RWPE2 (cell line): ENCODE data around the gene RNF148.

ENCODE experiments used
- ATAC-seq: fragments of 200-7000 bp; cut with Tn5 transposase; 3 replicates; pipeline ENCODE4 v1.9.1; 2021; ENCODE audit warnings: low read depth
- DNase-seq: peaks from one replicate; pipeline ENCODE4 v3.0.0-alpha.2; 2020; ENCODE audit warnings: low spot score
- H3K27ac ChIP-seq: fragments of 450-650 bp; 2 replicates; pipeline ENCODE4 v1.5.1; 2017; ENCODE audit warnings: mild to moderate bottlenecking; ENCODE audit not compliant: poor library complexity, severe bottlenecking
- H3K27me3 ChIP-seq: fragments of 250-450 bp; sonication (Bioruptor Pico); 2 replicates; pipeline ENCODE4 v1.5.1; 2021; ENCODE audit warnings: mild to moderate bottlenecking, moderate library complexity; ENCODE audit not compliant: insufficient read depth, poor library complexity, severe bottlenecking
- H3K36me3 ChIP-seq: fragments of 250-450 bp; sonication (Bioruptor Pico); 2 replicates; pipeline ENCODE4 v1.5.1; 2020; ENCODE audit warnings: low read depth, mild to moderate bottlenecking, moderate library complexity
- H3K4me1 ChIP-seq: fragments of 250-450 bp; sonication (Bioruptor Pico); 2 replicates; pipeline ENCODE4 v1.5.1; 2021; ENCODE audit warnings: mild to moderate bottlenecking, moderate library complexity; ENCODE audit not compliant: insufficient read depth, poor library complexity, severe bottlenecking
- H3K4me3 ChIP-seq: fragments of 250-450 bp; sonication (Bioruptor Pico); 2 replicates; pipeline ENCODE4 v1.5.1; 2021; ENCODE audit warnings: mild to moderate bottlenecking, moderate library complexity; ENCODE audit not compliant: severe bottlenecking
- H3K9me3 ChIP-seq: fragments of 250-450 bp; sonication (Bioruptor Pico); 2 replicates; pipeline ENCODE4 v1.5.1; 2021; ENCODE audit warnings: mild to moderate bottlenecking, moderate library complexity; ENCODE audit not compliant: severe bottlenecking
- TF ChIP-seq, protein P1 (sequence below): fragments of 450-650 bp; IDR thresholded peaks from one replicate; pipeline ENCODE4 v1.5.1; 2017; ENCODE audit warnings: mild to moderate bottlenecking, moderate library complexity; ENCODE audit not compliant: poor library complexity, severe bottlenecking

Gene RNF148, protein sequence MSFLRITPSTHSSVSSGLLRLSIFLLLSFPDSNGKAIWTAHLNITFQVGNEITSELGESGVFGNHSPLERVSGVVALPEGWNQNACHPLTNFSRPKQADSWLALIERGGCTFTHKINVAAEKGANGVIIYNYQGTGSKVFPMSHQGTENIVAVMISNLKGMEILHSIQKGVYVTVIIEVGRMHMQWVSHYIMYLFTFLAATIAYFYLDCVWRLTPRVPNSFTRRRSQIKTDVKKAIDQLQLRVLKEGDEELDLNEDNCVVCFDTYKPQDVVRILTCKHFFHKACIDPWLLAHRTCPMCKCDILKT

DNA sequence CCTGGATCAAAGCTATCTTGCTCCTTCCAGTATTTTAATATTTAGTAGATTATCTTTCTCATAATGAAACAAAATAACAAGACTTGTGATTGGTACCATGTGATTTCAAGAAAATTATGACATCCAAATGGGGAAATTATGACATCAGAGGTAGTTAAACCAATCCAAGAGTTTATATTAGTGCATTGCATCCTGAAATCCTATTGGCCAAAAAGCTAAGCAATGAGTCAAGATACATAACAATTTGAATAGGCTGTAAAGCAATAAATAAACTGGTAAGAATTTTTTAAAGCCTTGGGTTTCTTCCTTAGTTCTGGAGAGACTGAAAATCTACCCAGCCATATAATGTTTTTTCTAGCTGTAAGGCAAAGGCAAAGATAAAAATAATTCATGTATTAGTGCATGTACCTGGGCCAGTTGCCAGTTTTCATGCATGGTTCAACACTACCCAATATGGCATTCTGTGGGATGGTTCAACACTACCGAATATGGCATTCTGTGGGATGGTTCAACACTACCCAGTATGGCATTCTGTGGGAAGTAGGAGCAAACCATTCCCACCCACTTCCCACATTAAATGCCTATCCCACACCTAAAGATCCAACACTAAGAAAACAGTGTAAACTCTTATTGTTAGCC lies at the start of gene RNF148:
Gene RNF148, minus strand, starts transcription at position 51 of the 639 bp plus-strand sequence. CDS start 172 bp downstream, outside the sequence.
- no peak within 1 kb of the TSS for H3K4me3 ChIP-seq
- ATAC-seq, result no peak
- no peaks in the 10 kb centered on the region for H3K36me3 ChIP-seq

DNA sequence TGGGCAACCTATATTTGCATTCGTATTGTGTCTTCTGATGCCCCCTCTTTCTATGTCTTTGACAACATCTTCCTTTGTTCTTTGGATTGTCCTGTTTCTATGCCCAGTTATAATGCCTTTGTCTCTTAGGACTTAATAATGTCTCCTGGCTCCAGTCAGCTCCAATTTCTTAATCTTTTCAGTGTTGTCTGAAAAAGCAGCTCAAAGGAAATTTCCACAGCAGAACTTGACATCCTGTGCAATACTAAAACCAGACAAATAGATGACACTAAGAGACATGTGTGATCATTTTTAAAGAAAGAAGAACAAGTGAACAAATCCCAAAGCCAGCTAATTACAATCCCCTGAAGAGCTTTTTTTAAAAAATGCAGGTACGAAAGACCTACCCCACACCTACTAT lies 47.7 kb upstream of the RNF148 start:
- Histone ChIP-seq H3K36me3 (no peaks in the 10 kb centered on the region), H3K27ac (no peak overlapping the region), H3K9me3 (no peaks in the 10 kb centered on the region), H3K4me1 (no peaks in the 10 kb centered on the region), H3K4me3 (no peak overlapping the region), H3K27me3 (no peaks in the 10 kb centered on the region)
- ATAC-seq (no peak), DNase-seq (no peak)
- TF ChIP-seq, protein P1, sequence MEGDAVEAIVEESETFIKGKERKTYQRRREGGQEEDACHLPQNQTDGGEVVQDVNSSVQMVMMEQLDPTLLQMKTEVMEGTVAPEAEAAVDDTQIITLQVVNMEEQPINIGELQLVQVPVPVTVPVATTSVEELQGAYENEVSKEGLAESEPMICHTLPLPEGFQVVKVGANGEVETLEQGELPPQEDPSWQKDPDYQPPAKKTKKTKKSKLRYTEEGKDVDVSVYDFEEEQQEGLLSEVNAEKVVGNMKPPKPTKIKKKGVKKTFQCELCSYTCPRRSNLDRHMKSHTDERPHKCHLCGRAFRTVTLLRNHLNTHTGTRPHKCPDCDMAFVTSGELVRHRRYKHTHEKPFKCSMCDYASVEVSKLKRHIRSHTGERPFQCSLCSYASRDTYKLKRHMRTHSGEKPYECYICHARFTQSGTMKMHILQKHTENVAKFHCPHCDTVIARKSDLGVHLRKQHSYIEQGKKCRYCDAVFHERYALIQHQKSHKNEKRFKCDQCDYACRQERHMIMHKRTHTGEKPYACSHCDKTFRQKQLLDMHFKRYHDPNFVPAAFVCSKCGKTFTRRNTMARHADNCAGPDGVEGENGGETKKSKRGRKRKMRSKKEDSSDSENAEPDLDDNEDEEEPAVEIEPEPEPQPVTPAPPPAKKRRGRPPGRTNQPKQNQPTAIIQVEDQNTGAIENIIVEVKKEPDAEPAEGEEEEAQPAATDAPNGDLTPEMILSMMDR, result no peak

More for the DNA sequence above, at the start of gene RNF148:
- no peaks in the 10 kb centered on the region for H3K9me3 ChIP-seq
- TF ChIP-seq, protein P1, result no peak
- H3K27me3 ChIP-seq, result no peaks in the 10 kb centered on the region
- no peaks in the 10 kb centered on the region for H3K4me1 ChIP-seq
- no peak within 1 kb of the TSS for H3K27ac ChIP-seq
- no peak for DNase-seq

DNA sequence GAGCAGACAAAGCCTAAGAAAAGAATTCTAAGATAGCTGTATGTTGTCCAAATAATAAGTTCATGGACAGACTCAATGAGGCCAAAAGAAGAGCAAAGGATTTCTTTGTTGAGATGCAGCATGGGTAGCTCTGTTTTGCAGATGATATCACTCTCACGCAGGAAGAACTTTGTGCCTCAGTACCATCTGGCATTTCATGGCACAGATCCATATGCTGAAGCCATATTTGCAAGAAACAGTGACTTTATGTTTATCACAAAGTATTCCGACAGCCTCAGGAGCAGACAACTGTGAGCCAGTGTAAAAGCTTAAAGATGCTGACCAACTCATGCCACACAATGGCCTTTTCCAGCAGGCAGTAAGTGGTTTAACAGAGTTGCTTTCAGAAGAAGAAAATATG lies 45.5 kb upstream of the RNF148 start:
- Histone ChIP-seq H3K27me3 (no peaks in the 10 kb centered on the region), H3K9me3 (no peaks in the 10 kb centered on the region), H3K4me3 (no peak overlapping the region), H3K27ac (no peak overlapping the region), H3K36me3 (no peaks in the 10 kb centered on the region), H3K4me1 (no peaks in the 10 kb centered on the region)
- TF ChIP-seq, protein P1, result no peak
- no peak for ATAC-seq
- DNase-seq, result no peak

DNA sequence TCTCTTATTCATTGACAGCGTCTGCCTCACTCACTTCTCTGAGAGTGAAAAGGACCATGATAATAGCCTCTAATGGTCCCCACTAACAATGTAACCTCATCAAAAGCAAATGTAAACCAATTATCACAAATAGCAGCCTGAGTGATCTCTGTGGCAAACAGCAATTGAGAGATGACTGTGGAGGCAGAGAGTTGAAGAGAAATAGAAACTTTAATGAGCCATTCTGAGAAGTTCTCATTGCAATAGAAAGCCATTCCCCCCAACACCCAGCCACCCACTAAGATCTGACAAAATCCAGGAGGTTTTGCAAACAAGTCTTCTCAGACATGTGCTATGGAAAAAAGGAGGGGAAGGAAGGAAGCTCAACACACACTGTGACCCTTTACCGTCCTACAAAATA lies 44.2 kb upstream of the RNF148 start:
- TF ChIP-seq, protein P1, result no peak
- no peak for ATAC-seq
- H3K27me3 ChIP-seq, result no peaks in the 10 kb centered on the region

DNA sequence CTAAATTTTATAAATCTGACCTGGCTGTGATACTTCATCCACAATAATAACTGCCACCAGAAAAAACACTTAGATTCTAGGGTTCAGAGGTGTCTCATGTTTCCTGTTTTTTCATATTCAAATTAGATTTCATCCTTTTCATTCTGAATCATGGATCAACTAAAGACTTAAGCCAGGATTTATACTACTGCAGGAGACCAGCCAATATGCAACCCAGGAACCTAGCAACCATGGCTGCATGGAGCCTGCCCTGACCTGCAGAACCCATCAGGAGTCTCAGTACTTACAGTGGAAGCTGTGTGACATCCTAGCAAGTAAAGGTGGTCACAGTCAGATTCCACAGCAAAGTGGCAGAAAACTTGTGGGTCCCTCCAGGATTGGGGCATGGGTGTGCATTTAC lies 40.5 kb upstream of the RNF148 start:
- H3K4me1 ChIP-seq, result peaks cover 2% of the 10 kb centered on the region
- no peak overlapping the region for H3K4me3 ChIP-seq
- no peak overlapping the region for H3K27ac ChIP-seq
- H3K9me3 ChIP-seq, result no peaks in the 10 kb centered on the region
- H3K27me3 ChIP-seq, result no peaks in the 10 kb centered on the region
- ATAC-seq (peak; percentile 87), DNase-seq (no peak)
- no peaks in the 10 kb centered on the region for H3K36me3 ChIP-seq
- TF ChIP-seq, protein P1, result no peak

More for the DNA sequence above, 44.2 kb upstream of the RNF148 start:
- Histone ChIP-seq H3K36me3 (no peaks in the 10 kb centered on the region), H3K4me3 (no peak overlapping the region), H3K27ac (no peak overlapping the region), H3K4me1 (peaks cover 2% of the 10 kb centered on the region), H3K9me3 (no peaks in the 10 kb centered on the region)
- no peak for DNase-seq
